ENCODE measurements around the gene OTUD3.
"Not testable (repeated sequence)": the region's sequence is repeated elsewhere in the genome, so short reads cannot be mapped to it uniquely, and the experiment has no call there.

The OTUD3 gene

GRCh38 chr1:19879661-19880060 is 2.5 kb upstream of the OTUD3 start:
- peaks cover 20% of the 10 kb centered on the region for H4K20me1 ChIP-seq (ENCODE audit: insufficient read depth, low read length, poor library complexity, severe bottlenecking)
- no peaks in the 10 kb centered on the region for H3F3A ChIP-seq (ENCODE audit: low read depth)
- H3K9ac ChIP-seq (ENCODE audit: low read depth, low read length, poor library complexity, severe bottlenecking) = no peak overlapping the region
- H3K79me2 ChIP-seq (ENCODE audit: insufficient read depth, low read length) = peaks cover 21% of the 10 kb centered on the region
- H3K4me3 ChIP-seq (ENCODE audit: low read length, poor library complexity, severe bottlenecking) = no peak overlapping the region
- no peaks in the 10 kb centered on the region for H3K9me2 ChIP-seq (replicated peaks; ENCODE audit: low read depth, low read length)
- H3K36me3 ChIP-seq (ENCODE audit: insufficient read depth, low read length) = no peaks in the 10 kb centered on the region
- H3K9me3 ChIP-seq (ENCODE audit: insufficient read depth, low read depth, low read length) = no peaks in the 10 kb centered on the region
- H3K4me1 ChIP-seq (ENCODE audit: insufficient read depth, low read length, poor library complexity, severe bottlenecking) = peaks cover 16% of the 10 kb centered on the region
- H3K27me3 ChIP-seq (ENCODE audit: insufficient read depth, low read length, poor library complexity, severe bottlenecking) = no peaks in the 10 kb centered on the region
- TF ChIP-seq EZH2phosphoT487 (IDR thresholded peaks at IDR 0.05; ENCODE audit: borderline replicate concordance) (no peak), CTCF (conservative IDR thresholded peaks at IDR 0.05; ENCODE audit: low read length) (no peak)
- H3K4me2 ChIP-seq (ENCODE audit: low read depth, low read length, poor library complexity, severe bottlenecking) = no peak overlapping the region
- no peak overlapping the region for H2AFZ ChIP-seq (ENCODE audit: low read length)

GRCh38 chr1:19880841-19881240 is 1.4 kb upstream of the OTUD3 start:
- H3K27me3 ChIP-seq (ENCODE audit: insufficient read depth, low read length, poor library complexity, severe bottlenecking); H3K9me2 ChIP-seq (replicated peaks; ENCODE audit: low read depth, low read length); H3F3A ChIP-seq (ENCODE audit: low read depth); H3K36me3 ChIP-seq (ENCODE audit: insufficient read depth, low read length); H3K9me3 ChIP-seq (ENCODE audit: insufficient read depth, low read depth, low read length); H2AFZ ChIP-seq (ENCODE audit: low read length); H3K4me3 ChIP-seq (ENCODE audit: low read length, poor library complexity, severe bottlenecking); H3K9ac ChIP-seq (ENCODE audit: low read depth, low read length, poor library complexity, severe bottlenecking); H3K4me2 ChIP-seq (ENCODE audit: low read depth, low read length, poor library complexity, severe bottlenecking): not testable (repeated sequence)
- Histone ChIP-seq H4K20me1 (ENCODE audit: insufficient read depth, low read length, poor library complexity, severe bottlenecking) (peaks cover 23% of the 10 kb centered on the region), H3K79me2 (ENCODE audit: insufficient read depth, low read length) (peaks cover 33% of the 10 kb centered on the region), H3K4me1 (ENCODE audit: insufficient read depth, low read length, poor library complexity, severe bottlenecking) (peaks cover 27% of the 10 kb centered on the region)

- H3K27me3 ChIP-seq (ENCODE audit: insufficient read depth, low read length, poor library complexity, severe bottlenecking) = no peaks in the 10 kb centered on the region
- H3K79me2 ChIP-seq (ENCODE audit: insufficient read depth, low read length) = peaks cover 65% of the 10 kb centered on the region
- H3F3A ChIP-seq (ENCODE audit: low read depth) = no peaks in the 10 kb centered on the region
- peaks cover 49% of the 10 kb centered on the region for H3K4me1 ChIP-seq (ENCODE audit: insufficient read depth, low read length, poor library complexity, severe bottlenecking)
- peak overlapping the region; percentile 94 for H3K4me3 ChIP-seq (ENCODE audit: low read length, poor library complexity, severe bottlenecking)
- H4K20me1 ChIP-seq (ENCODE audit: insufficient read depth, low read length, poor library complexity, severe bottlenecking) = peaks cover 53% of the 10 kb centered on the region
- H3K9me2 ChIP-seq (replicated peaks; ENCODE audit: low read depth, low read length) = no peaks in the 10 kb centered on the region
- H3K36me3 ChIP-seq (ENCODE audit: insufficient read depth, low read length) = no peaks in the 10 kb centered on the region
- H3K9ac ChIP-seq (ENCODE audit: low read depth, low read length, poor library complexity, severe bottlenecking) = peak overlapping the region; percentile 92
- H3K4me2 ChIP-seq (ENCODE audit: low read depth, low read length, poor library complexity, severe bottlenecking) = peak overlapping the region; percentile 98
- no peak overlapping the region for H2AFZ ChIP-seq (ENCODE audit: low read length)
- TF ChIP-seq EZH2phosphoT487 (IDR thresholded peaks at IDR 0.05; ENCODE audit: borderline replicate concordance) (no peak), CTCF (conservative IDR thresholded peaks at IDR 0.05; ENCODE audit: low read length) (no peak)
- H3K9me3 ChIP-seq (ENCODE audit: insufficient read depth, low read depth, low read length) = no peaks in the 10 kb centered on the region
Observed at GRCh38 chr1:19884312-19884711, 2.1 kb downstream of the OTUD3 start.

- Histone ChIP-seq H3K4me2 (ENCODE audit: low read depth, low read length, poor library complexity, severe bottlenecking) (peak overlapping the region; percentile 98), H2AFZ (ENCODE audit: low read length) (no peak overlapping the region), H3K9ac (ENCODE audit: low read depth, low read length, poor library complexity, severe bottlenecking) (no peak overlapping the region), H3K79me2 (ENCODE audit: insufficient read depth, low read length) (peaks cover 79% of the 10 kb centered on the region), H3K4me1 (ENCODE audit: insufficient read depth, low read length, poor library complexity, severe bottlenecking) (peaks cover 59% of the 10 kb centered on the region), H3K27me3 (ENCODE audit: insufficient read depth, low read length, poor library complexity, severe bottlenecking) (no peaks in the 10 kb centered on the region), H3K9me3 (ENCODE audit: insufficient read depth, low read depth, low read length) (no peaks in the 10 kb centered on the region), H3K9me2 (replicated peaks; ENCODE audit: low read depth, low read length) (no peaks in the 10 kb centered on the region), H3K36me3 (ENCODE audit: insufficient read depth, low read length) (peaks cover 7% of the 10 kb centered on the region; the same call in 1 of the 2 replicates), H3F3A (ENCODE audit: low read depth) (no peaks in the 10 kb centered on the region), H4K20me1 (ENCODE audit: insufficient read depth, low read length, poor library complexity, severe bottlenecking) (peaks cover 53% of the 10 kb centered on the region), H3K4me3 (ENCODE audit: low read length, poor library complexity, severe bottlenecking) (peak overlapping the region; percentile 13)
- TF ChIP-seq CTCF (conservative IDR thresholded peaks at IDR 0.05; ENCODE audit: low read length) (no peak), EZH2phosphoT487 (IDR thresholded peaks at IDR 0.05; ENCODE audit: borderline replicate concordance) (no peak)
Observed at GRCh38 chr1:19885821-19886220, 3.6 kb downstream of the OTUD3 start.

All from Loucy (cell line).